ENCODE data around the gene NEURL3.

DNA sequence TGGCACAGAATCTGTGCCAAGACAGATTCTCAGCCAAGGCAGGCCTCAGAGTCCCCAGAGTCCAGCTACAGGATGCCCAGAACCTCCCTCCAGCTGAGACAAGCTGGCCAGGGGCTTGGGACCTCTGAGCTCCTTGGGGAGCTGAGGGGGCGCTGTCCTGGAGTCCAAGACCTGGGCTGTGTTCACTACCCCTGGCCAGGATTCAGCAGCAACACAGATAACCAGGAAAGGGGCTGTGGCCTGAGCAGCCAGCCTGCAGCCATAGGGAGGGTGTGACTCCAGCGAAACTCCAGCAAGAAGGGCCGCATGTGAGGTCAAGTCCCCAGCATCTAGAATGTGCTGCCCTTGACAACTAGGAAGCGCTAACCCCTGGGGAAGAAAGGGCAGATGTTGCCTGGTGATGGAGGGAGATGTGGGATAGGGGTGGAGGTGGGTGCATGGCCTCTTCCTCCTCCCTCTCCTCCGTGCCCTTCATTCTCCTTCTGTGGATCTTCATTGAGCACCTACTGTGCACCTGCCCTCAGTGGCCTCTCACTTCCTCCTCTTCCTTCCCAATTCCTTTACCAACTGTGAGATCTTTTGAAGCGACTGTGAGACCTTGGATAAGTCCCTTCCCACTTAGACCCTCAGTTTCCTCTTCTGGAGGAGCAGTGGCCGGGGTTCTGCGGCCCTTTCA lies 23.7 kb upstream of the NEURL3 start:
- TF ChIP-seq, protein P1, sequence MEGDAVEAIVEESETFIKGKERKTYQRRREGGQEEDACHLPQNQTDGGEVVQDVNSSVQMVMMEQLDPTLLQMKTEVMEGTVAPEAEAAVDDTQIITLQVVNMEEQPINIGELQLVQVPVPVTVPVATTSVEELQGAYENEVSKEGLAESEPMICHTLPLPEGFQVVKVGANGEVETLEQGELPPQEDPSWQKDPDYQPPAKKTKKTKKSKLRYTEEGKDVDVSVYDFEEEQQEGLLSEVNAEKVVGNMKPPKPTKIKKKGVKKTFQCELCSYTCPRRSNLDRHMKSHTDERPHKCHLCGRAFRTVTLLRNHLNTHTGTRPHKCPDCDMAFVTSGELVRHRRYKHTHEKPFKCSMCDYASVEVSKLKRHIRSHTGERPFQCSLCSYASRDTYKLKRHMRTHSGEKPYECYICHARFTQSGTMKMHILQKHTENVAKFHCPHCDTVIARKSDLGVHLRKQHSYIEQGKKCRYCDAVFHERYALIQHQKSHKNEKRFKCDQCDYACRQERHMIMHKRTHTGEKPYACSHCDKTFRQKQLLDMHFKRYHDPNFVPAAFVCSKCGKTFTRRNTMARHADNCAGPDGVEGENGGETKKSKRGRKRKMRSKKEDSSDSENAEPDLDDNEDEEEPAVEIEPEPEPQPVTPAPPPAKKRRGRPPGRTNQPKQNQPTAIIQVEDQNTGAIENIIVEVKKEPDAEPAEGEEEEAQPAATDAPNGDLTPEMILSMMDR (IDR thresholded peaks at IDR 0.05), result no peak
- TF ChIP-seq POLR2A (IDR thresholded peaks at IDR 0.05), result no peak
